CD4-positive, alpha-beta T cell treated with Interleukin-10 for 1 hour (primary cell): ENCODE results near the gene KRTCAP3.
"Not testable (repeated sequence)": the region's sequence is repeated elsewhere in the genome, so short reads cannot be mapped to it uniquely, and the experiment has no call there.

Experiments
- DNase-seq: peaks from one replicate; pipeline ENCODE4 v3.0.0-alpha.2; 2020

KRTCAP3 gene, protein sequence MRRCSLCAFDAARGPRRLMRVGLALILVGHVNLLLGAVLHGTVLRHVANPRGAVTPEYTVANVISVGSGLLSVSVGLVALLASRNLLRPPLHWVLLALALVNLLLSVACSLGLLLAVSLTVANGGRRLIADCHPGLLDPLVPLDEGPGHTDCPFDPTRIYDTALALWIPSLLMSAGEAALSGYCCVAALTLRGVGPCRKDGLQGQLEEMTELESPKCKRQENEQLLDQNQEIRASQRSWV

DNA sequence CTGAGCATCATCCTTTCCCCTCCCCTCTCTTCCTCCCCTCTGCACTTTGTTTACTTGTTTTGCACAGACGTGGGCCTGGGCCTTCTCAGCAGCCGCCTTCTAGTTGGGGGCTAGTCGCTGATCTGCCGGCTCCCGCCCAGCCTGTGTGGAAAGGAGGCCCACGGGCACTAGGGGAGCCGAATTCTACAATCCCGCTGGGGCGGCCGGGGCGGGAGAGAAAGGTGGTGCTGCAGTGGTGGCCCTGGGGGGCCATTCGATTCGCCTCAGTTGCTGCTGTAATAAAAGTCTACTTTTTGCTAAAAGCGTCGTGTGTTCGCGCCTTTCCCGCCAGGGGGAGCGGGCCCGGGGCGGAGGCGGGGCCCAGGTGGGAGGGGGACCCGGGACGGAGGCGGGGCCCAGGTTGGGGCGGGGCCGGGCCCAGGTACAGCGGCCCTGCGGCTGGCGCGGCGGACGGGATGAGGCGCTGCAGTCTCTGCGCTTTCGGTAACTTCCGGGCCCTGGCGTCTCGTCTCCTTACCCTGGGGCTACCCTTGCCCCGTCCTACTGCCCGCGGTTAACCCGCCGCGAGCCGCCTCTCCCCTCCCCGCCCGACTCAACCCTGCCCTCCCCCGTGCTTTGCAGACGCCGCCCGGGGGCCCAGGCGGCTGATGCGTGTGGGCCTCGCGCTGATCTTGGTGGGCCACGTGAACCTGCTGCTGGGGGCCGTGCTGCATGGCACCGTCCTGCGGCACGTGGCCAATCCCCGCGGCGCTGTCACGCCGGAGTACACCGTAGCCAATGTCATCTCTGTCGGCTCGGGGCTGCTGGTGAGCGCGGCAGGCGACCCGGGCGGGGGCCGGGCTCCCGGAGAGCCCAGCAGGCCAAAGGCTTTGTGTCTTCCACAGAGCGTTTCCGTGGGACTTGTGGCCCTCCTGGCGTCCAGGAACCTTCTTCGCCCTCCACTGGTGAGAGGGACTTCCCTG is at the start of gene KRTCAP3:
KRTCAP3 (plus strand) TSS at position 424 of the 962 bp plus-strand sequence; CDS start at position 456, 32 bp downstream.
- peak; percentile 74 for DNase-seq

DNA sequence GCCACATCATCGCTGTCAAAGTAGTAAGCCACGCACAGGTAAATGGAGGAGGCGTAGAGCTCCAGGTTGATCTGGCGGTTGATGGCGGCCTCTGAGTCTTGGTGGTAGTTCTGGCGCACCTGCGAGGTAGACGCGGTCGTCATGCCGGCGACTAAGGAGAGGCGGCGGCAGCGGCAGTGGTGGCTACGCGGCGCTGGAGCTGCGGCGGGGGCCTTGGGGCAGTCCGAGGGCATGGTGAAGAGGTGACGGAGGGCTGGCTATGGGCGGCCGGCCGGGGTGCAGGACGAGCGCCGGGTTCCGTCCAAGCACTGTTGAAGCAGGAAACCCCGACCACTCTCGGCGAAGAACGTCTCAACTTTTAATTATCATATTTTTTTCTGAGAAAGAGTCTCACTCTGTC is 49.0 kb upstream of the KRTCAP3 start:
- DNase-seq: no peak

DNA sequence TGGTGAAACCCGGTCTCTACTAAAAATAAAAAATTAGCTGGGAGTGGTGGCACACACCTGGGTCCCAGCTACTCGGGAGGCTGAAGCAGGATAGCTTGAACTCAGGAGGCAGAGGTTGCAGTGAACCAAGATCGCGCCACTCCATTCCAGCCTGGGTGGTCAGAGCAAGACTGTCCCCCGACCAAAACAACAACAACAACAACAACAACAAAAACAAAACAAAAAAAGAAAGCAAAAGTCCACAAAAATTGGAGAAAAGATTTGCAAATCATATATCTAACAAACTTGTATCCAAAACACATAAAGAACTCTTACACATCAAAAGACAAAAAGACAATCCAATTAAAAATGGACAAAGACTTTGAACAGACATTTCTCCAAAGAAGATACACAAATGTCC is 43.2 kb upstream of the KRTCAP3 start:
- no peak for DNase-seq

DNA sequence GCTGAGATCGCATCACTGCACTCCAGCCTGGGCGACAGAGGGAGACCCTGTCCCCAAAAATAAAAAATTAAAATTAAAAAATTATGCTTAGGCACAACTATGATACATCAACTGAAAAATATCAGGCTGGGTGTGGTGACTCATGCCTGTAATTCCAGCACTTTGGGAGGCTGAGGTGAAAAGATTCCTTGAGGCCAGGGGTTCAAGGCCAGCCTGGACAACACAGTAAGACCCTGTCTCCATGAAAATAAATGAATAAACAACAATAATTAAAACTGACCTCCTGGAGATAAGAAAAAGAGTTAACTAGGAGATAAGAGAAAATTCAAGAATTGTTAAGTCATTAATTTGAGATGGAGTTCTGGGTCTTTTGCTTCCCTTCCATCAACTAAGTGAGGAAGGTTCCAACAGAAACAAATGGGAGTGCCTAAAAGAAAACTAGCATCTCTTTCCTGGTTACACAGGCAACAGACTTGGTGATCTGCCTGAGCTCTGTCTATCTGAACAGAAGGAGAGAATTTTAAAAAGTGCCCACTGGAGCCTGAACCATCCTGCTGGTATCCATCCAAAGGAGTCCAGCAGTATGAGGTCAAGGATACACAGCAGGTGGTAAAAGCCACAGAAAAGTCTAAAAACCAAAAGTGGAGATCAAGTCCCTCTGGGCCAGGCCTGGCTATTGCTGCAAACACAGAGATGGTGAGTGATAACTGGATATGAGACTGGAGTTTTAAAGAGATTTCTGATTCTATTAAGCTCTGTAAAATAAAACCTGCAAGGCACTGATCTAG is 41.6 kb upstream of the KRTCAP3 start:
- DNase-seq: no peak

DNA sequence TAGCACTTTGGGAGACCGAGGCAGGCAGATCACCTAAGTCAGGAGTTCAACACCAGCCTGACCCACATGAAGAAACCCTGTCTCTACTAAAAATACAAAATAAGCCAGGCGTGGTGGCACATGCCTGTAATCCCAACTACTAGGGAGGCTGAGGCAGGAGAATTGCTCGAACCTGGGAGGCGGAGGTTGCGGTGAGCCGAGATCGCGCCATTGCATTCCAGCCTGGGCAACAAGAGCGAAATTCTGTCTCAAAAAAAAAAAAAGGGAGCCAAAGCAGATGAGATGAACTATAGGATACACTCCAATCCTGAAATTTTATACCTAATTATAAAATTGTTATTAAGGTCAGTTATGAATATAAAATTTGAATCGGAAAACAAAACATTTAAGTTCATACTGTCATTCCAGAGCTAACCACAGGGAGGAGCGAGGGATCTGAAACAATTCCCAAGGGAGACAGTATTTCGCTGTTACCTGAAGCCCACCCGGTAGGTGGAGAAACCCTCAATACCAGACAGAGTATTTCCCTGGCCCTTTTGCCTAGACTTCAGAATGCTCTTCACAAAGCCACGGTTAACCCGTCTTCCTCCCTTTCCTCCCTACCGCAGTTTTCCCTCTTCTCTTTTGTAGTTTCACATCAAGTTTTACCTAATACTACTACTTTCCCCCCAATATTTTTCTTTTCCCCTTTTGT is 34.2 kb upstream of the KRTCAP3 start:
- no peak for DNase-seq

DNA sequence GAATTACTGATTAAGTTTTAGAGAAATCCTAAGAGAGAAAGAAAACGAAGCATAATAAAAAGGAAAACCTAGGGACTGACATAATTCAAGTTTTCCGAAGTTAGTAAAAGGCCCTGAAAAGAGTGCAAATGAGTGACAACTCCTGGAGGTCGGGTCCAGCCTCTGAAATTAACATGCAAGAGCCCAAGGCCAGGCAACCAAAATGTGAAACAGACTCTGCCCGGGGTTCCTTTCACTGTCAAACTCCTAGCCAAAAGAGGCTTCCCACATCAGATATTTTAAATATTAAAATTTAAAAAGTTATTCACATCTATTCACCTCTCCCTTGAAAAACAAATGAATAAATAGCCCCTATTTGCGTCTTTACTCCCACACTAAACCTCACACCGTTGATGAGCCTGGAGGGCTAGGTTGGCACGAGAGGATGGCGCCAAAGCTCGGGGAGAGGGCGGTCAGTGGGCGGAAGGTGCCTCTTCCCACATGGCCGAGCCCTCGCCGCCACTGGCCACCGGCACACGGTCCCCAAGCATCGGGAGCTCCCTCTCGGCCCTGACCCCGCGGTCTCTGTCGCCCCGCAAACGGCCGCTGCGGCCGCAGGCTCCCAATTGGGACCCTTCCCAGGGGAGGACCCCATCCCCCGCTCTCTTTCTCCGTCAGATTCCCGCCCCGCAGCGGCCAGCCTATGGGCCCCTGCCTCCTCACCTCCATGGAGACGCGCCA is 33.4 kb upstream of the KRTCAP3 start:
- peak; percentile 7 for DNase-seq

DNA sequence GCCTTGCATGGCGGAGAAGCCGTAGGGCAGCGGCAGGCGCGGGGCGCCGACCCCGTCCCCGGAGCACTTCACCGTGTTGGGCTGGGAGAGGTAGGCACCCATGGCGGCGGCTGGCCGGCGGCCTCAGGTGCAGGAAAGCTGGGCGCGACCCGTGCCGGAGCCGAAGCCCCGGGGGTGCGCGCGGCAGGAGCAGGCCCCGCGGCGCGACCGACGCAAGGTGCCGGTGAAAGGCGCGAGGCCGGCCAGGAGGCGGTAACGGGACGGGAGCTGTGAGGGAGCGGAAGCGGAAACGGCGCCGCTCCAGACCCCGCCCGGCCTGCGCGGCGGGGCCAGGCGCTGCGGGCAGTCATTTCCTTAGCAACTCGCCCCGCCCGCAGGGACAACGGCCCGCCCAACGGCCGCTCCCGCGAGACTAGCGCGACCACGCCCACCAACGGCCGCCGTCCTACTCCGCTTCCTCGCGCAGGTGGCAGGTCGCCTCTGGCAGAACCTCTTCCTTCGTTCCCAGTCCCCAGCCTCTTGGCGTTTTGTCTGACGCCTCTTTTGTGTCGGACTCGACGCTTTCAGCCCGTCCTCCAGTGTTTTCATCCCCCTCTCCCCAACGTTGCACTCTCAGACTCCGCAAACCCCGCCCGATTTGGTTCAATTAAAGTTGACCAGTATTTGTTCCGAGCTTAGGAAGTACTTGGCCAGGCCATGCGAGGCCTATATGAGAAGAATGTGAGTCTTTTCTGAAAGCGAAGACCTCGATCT is 32.7 kb upstream of the KRTCAP3 start, which contains the start of gene PPM1G:
PPM1G (minus strand) TSS at position 271 of the 753 bp plus-strand sequence; CDS start at position 102, 169 bp downstream.
- peak; percentile 96 for DNase-seq

DNA sequence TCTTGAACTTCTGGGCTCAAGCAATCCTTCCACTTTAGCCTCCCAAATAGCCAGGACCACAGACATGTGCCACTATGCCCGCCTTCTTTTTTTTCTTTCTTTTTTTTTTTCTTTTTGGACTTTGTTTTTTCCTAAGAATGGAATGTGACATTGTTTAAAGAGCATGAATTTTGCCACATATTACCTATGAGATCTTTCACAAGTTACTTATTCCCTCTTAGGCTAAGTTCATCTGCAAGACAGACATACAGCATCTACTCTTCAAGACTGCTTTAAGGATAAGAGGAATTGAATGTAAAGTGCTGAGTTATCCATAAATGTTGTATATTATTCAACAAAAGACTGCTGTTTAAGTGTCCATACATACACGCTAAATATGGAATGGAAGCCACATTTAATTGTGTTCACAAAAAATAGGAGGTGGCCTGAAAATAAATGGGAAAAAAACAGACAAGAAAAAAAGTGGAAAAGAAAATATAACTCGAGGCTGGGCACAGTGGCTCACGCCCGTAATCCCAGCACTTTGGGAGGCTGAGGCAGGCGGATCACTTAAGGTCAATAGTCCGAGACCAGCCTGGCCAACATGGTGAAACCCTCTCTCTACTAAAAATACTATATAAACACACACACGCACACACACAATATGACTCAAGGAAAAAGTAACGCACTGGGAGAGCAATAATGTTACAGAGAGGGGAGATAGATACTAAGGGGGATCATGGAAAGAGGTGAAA is 29.6 kb upstream of the KRTCAP3 start:
- DNase-seq: no peak

DNA sequence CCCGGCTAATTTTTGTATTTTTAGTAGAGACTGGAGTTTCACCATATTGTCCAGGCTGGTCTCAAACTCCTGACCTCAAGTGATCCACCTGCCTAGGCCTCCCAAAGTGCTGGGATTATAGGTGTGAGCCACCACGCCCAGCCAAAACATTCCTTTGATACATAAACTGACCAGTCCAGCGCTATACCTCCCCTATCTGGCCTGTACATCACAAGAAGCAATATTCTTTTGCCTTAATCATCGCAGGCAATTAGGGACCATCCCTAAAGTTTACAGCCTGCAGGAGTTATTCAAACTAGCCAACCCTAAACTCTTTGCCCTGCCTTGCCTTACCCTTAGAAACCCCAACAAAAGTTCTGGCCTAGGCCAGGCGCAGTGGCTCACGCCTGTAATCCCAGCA is 26.0 kb upstream of the KRTCAP3 start:
- DNase-seq: no peak

DNA sequence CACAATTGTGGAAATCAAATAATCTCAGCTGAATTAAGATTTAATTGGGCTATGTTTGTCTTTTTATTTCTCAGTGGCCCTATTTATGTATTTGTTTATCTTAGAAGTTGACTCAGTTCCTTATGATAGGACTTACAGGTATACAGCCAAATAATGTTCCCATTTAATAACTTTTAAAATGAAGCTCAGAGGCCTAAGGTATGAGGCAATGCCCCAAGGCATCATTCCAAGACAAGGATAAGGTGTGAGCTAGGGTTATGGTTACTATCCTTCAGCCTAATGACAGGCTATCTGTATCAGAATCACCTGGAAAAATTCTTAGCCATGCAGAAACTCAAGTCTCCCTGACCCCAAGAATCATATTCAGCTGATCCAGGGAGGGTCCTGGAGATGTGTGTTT is 21.2 kb upstream of the KRTCAP3 start:
- no peak for DNase-seq

DNA sequence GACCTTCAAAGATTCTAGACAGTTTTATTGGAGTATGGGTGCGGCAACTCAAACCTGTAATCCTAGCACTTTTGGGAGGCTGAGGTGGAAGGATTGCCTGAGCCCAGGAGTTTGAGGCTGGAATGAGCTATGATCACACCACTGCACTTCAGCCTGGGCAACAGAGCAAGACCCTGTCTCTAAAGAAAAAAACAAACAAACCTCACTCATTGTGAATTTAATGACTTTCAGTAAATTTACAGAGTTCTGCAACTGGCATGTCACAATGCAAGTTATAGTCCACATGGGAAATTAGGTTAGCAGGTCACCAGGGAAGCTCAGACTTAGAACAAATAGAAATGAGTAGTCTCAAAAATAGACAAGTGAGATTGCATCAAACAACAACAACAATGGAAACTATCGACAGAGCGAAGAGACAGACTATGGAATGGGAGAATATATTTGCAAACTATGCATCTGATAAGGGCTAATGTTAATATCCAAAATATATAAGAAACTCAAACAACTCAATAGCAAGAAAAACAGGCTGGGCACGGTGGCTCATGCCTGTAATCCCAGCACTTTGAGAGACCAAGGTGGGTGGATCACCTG is 20.4 kb upstream of the KRTCAP3 start:
- DNase-seq: no peak

DNA sequence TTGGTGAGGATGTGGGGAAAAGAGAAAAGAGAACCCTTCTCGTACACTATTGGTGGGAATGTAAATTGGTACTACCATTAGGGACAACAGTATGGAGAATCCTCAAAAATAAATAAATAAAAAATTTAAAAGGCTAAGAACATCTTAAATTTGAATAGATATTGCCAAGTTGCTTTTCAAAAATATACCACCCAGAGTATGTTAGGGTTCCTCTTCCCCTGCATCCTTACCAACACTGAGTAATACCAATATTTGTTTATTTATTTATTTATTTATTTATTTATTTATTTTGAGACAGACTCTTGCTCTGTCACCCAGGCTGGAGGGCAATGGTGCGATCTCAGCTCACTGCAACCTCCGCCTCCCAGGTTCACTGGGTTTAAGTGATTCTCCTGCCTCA is 19.2 kb upstream of the KRTCAP3 start:
- no peak for DNase-seq

DNA sequence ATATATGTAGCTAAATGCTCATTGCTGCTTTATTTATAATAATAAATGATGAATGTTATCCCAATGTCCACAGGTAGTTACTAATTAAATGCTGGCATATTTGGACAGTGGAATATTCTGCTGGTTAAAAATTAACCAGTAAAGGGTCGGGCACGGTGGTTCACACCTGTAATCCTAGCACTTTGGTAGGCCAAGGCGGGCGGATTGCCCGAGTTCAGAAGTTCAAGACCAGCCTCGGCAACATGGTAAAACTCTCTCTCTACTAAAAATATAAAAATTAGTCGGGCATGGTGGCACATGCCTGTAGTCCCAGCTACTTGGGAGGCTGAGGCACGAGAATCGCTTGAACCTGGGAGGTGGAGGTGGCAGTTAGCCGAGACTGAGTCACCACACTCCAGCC is 17.1 kb upstream of the KRTCAP3 start:
- DNase-seq: not testable (repeated sequence)

DNA sequence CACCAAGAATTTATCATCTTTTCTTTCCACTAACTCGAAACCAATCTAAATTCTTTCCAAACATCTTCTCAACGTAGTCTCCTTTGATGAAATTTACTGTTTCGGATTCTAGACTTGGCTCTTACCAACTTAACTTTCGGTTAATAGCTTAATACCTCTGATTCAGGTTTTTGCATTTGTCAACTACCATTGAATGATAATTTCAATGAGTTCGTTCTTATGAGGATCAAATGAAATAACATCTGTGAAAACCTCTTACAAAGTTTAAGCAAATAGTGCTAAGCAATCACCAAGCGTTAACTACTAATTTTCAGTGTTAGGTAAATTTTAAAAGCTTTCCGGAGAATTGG is 14.3 kb upstream of the KRTCAP3 start:
- DNase-seq: no peak

DNA sequence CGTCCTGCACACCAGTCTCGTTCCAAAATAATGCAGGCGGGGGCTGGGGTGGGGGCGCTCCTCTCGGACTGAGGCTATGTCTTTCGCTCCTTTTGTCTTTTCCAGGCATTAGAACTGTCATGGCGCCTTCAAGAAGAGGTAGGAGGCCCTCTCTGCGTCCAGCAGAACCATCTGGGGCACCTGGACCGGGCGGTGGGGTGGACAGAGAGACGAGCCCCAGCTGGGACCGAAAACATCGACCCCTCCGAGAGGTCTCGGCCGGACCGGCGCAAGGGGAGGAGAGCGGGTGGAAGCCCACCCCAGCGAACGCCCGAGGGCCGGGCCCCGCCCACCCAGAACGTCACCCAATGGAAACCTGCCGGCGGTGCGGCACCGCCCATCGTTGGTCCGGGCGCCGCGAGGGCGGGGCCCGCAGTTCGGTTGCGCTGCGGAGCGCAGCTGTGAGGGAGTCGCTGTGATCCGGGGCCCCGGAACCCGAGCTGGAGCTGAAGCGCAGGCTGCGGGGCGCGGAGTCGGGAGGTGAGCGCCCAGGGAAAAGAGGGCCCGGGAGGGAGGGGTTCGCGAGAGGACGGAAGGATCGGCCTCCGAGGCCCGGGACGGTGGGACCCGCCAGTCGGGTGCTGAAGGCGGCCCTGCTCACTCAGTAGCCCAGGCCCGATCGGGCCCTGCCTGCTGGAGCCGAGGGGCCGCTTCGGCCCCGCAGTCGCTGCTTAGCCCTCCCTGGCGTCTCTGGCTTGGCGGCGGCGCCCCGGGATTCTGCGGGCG is 13.8 kb upstream of the KRTCAP3 start, which contains the start of gene NRBP1:
NRBP1 (plus strand) TSS at position 419 of the 765 bp plus-strand sequence. CDS start 4,643 bp downstream, outside the sequence.
- DNase-seq: peak; percentile 90

DNA sequence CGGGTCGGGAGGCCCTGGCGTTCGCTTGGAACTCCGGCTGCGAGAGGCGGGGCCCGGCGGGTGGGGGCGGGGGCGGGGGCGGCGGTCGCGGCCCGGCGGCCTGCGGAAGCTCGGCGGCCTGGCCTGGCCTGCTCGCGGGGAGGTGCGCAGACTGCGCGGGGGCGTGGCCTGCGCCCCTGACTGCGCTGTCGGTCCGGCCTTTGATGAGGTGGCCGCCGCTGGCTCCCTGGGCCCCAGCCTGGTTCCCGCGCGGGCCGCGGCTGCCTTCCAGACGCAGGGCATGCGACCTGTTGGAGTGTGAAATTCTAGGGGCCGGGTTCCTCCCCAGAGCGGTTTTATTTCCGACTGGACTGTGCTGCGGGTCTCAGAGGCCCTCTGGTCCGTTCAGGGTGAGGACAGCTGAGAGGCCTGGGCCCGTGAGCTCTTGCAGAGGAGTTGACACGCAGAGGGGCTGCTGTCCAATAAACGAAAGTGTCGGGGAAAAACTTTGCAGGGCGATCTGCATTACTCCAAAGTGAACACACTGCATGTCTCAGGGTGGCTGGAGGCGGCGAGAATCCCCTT is 13.1 kb upstream of the KRTCAP3 start:
- peak; percentile 79 for DNase-seq

DNA sequence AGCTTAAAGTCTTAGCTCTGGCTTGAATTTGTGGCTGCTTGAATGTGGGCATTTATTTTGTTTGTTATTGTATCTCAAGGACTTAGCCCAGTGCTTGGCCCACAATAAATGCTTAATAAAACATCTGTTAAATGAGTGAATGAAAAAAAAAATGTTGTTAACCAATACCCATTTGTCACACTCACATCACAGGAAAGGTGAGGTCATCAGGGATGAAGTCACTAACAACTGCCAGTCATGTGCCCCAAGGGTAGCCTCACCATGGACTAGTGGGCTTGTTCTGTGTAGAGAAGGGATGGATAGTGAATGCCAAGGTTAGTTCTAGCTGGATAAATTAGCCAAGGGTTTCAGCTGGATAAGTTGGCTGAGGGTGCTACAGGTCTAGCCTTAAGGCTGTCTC is 10.8 kb upstream of the KRTCAP3 start:
- peak; percentile 44 for DNase-seq

DNA sequence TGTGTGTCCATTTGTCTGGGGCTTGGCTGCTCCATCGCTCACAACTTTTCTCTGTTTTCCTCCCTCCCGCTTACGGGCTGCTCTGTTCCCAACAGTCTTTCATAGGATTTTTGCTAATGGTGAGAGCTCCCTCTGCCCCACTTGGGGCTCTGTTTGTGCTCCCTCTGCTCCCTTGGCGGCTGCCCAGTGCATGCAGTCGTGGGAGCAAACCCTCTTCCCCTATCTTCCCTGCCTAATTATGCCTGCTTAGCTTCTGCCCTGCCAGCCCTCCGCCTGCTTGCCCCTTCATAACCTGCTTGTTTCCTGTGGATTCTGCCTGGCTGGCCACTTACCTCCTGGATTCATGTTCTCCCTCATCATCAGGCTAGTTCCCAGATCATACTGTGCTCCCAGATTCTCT is 6.6 kb upstream of the KRTCAP3 start:
- no peak for DNase-seq
